RPMI7951 (cell line): Measurements from ENCODE around the gene HHIPL1. TPM values are rescaled to one million over a fixed set of nuclear protein-coding genes. Genes with fewer than 3 reads are reported as not detected.
"Not testable (repeated sequence)": the region's sequence is repeated elsewhere in the genome, so short reads cannot be mapped to it uniquely, and the experiment has no call there.

ENCODE experiments used
- DNase-seq: peaks from one replicate; pipeline ENCODE4 v3.0.0-alpha.2; 2012; ENCODE audit warnings: low read depth
- total RNA-seq: library from RNA; depleted of rRNA; stranded (reverse); fragments of >200 nt; shearing (Covaris generic); gene quantifications from 2 replicates; pipeline ENCODE4 v1.2.3, GENCODE V29; 2014

The HHIPL1 gene
- total RNA-seq, 1 experiment from 2014 or later = 0.24 TPM

DNA sequence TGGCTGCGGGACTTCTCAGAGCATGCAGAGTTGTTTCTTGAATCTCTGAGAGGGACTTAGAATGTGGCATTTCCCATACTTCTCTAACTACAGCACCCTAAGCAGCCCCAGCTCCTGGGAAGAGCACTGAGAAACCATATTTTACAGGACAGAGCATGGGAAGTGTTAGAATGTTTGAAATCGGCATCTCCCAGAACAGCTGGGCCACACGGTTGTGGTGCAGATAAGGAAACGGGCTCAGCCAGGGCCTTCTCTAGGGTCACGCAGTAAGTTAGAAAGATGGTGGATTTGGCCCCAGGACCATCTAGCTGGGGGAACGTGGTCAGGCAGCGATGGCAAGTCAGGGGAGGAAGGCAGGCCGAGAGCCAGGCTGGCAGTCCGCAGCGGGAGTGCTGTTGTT, 10.5 kb upstream of the HHIPL1 start:
- no peak for DNase-seq

DNA sequence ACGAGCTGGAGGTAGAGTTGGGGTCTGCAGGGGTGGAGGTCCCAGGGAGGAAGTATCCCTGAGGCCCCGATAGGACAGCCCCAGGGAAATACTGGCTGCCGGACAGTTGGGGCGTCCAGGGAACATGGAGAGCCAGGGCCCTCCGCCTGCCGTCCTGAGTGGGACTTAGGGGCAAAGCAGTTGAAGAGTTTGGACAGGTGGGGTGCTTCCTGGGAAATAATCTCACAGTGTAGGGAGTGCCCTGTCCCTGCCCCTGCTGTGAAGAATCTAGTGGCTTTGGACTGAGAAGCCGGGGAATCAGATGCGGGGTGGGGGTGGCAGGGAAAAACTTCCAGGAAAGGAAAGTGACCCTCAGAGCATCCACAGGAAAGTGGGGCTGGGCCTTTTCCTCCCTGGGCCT, 9.8 kb upstream of the HHIPL1 start:
- DNase-seq = no peak

DNA sequence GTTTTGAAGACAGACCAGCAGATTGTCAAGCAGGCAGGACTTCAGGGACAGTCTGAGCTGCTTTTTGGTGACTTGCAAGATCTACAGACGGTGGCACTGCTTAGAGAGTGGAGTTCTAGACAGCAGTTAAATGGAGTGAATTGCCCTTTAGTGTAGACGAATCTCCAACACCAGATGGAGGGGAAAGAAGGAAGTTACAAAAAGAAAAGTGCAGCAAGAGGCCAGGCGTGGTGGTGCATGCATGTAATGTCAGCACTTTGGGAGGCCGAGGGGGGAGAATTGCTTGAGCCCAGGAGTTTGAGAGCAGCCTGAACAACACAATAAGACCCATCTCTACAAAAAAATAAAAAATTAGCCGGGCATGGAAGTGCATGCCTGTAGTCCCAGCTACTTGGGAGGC, 8.4 kb upstream of the HHIPL1 start:
- no peak for DNase-seq

DNA sequence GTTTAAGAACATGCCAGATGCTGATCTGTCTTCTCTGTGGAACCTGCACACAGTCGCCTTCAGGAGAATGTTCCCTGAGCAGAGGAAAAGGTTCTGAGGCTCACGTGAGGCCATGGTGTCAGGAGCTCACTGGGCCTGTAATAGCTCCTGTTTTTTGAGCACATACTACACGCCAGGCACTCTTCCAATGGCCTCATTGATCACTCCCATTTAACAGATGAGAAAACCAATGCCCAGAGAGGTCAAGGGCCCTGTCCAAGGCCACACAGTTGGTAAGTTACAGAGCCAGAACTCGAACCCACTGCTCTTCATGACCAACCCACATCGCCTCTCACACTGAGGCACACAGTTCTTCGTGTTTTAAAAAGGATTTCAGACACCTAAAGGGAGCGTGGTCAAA, 7.3 kb upstream of the HHIPL1 start:
- no peak for DNase-seq

DNA sequence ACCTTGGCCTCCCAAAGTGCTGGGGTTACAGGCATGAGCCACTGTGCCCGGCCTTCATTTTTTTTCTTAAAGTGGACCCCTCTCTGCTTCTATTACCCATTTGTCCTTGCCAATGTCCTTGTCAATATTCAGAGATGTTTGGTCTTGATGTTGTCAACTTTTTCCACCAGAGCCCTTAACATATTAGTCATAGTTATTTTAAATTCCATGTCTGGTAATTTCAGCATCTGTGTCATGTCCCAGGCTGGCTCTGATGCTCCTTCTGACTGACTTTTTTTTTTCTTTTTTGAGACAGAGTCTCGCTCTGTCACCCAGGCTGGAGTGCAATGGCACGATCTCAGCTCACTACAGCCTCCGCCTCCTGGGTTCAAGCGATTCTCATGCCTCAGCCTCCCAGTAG, 2.2 kb upstream of the HHIPL1 start:
- not testable (repeated sequence) for DNase-seq

DNA sequence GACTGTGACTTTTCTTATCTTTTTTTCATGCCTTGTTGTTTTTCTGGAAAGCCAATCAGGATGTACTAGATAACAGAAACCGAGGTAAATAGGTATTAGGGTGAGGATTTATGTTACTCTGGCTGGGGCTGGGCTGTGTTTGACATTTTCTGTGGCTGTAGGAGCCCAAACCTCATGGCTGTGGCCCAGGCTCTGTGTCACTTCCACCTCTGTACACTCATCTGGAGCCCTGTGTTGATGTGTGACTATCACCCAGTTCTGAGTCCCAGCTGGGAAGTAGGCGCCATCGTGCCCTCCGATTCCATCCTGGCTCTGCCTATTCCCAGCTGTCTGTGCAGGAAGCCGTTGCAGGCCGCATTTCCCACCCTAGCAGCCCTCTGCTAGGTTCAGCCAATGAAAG, 1.6 kb upstream of the HHIPL1 start:
- no peak for DNase-seq

DNA sequence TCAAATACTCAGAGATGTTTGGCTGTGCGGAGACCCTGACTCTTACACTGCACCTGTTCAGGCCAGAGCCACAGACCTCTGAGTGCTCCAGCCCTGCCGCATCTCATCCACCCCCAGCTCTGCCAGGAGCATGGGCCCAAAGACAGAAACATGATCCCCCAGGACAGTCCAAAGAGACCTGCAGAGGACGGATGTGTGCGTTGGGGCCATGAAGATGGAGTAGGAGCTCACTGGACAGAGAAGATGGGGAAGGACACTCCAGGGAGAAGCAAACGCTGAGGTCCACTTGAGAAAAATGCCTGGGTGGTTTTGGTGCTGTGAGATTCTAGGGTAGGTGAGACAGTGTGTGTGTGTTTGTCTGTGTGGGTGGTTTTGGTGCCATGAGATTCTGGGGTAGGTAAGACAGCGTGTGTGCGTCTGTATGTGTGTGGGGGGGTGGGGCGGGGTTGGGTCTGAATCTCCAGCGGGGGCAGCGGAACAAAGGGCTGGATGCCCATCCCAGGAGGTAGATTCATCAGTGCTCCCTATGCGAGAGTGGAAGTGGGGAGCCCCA, 818 bp upstream of the HHIPL1 start:
- no peak for DNase-seq

DNA sequence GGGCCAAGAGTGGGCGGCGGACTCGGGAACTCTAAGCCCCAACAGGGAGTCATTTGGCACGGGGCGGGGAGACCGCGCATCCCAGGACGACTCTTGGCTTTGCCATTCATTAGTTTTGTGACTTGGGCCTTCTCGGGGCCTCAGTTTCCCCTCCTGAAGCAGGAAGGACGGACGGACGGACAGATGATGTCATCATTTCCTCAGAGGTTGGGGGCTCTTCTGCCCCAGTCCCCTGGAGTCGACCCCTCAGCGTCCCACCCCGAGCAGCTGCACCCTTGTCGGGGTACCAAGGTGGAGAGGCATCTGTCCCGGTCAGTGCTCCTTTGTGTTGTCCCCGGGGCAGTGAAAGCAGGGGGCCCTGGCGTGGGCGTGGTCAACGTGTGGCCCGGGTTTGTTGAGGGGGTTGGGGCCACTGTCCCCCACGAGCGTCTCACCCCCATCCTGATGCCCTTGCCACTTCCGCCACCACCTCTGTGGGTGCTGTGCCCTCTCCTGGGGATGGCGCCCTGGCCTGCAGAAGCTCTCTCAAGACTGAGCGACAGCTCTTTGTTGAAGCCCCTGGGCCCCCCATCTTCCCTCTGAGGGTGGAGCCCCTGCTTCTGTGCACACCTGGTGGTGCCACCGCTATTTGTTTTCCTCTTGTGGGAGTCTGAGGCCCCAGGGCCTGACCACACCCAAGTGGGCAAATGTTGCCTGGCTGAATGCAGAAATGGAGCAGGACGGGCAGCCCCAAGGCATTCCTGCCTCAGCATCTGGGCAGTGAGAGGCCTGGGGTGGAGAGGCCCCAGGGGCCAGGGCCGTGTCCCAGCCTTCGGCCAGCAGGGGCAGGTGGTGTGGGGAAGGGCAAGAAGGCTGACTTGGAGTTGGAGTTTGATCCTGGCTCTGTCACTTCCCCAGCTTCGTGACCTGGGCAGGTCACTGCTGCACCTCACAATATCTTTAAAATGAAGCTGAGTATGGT, 896 bp downstream of the HHIPL1 start:
- DNase-seq = no peak

DNA sequence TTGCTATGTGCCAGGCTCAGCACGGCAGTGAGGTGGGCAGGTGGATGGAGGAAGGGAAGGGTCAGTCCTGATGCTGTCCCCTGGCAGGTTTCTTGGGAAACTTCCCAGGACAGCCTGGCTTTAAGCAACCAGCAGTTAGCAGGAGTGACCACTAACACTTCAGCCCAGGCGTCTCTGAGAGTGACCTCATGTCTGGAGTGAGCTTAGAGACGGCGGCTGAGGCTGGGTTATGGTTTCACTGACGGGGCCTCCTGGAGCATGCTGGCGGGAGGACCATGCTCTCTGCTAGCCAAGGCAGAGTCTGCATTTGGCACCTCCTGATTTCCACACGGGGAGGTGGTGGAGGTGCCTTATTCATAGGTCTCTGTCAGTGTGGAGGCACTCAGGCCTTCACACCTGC, 2.5 kb downstream of the HHIPL1 start:
- DNase-seq = no peak

DNA sequence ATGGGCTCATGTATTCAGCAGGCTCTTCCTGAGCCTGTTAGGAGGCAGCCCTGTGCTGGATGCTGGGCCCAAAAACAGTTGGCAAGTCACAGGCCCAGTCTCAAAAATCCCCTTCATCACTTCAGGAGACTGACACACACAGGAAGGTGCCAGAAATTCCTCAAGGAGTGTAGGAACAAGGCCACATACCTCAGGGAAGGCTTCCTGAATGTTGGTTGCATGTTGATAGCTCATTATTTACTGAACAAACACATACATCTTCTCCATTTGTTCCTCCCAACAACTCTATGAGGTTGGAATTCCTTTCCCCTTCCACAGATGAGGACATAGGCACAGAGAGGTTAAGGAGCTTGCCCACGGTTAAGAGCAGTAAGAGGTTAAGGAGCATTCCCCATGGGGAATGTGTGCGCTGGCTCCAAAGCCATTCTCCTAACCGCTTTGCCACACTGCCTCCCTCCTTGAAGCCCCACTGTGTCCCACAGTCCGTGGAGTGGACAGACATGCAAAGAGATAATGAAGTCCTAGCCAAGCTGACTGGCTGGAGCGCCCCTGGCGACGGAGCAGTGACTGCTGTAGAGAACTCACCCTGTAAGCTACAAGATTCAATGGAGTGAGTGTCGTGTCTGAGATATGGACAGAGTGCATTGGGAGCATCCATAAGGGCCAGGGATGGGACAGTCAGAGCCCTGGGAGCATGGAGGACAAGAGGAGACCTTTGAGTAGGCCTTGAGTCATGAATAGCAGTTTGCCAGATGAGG, 3.3 kb downstream of the HHIPL1 start:
- no peak for DNase-seq

DNA sequence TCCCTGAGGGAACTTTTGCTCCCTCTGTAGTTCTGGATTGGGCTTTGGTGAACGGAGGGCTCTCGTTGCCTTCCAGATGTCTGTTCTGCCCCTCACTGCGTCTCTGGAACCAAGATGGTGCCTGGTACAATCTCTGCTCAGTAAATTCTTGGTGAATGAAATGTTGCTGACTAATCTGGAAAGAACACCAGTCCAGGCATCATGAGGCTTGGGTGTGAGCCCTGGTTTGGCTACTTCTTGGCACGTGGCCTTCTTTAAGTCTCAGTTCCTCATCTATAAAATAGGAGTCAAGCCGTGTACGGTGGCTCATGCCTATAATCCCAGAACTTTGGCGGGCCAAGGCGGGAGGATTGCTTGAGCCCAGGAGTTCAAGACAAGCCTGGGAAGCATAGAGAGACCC, 4.3 kb downstream of the HHIPL1 start:
- DNase-seq = peak; percentile 10

DNA sequence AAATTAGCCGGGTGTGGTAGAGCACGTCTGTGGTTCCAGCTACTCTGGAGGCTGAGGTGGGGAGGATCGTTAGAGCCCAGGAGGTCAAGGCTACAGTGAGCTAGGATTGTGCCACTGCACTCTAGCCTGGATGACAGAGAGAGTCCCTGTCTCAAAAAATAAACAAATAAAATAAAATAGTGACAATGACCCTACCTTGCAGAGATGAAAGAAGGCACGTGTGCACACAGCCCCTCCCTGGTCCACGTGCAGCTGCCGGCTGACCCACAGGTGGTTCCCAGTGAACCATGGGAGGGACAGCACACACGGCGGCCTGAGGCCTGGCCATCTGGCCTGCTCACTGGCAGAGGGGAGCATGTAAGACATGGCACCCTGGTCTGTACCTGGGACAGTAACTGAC, 4.7 kb downstream of the HHIPL1 start:
- no peak for DNase-seq

DNA sequence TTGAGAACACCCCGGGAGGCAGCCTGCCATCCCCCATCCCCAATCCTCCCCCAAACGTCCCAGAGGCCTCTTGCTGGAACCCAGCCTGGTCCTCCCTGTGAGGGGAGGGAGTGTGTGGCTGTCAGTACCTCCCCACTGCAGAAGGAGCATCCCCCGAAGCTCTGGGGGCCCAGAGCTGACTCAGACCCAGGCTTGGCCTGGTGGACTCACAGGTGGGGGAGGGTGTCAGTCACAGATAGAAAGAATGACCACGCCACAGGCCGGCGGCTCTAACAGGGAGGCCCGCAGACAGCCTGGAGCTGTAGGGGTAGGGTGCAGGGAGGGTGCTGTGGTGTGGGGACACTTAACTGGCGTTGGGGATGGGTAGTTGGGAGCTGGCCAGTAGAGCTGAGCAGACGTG, 5.3 kb downstream of the HHIPL1 start:
- DNase-seq = no peak

DNA sequence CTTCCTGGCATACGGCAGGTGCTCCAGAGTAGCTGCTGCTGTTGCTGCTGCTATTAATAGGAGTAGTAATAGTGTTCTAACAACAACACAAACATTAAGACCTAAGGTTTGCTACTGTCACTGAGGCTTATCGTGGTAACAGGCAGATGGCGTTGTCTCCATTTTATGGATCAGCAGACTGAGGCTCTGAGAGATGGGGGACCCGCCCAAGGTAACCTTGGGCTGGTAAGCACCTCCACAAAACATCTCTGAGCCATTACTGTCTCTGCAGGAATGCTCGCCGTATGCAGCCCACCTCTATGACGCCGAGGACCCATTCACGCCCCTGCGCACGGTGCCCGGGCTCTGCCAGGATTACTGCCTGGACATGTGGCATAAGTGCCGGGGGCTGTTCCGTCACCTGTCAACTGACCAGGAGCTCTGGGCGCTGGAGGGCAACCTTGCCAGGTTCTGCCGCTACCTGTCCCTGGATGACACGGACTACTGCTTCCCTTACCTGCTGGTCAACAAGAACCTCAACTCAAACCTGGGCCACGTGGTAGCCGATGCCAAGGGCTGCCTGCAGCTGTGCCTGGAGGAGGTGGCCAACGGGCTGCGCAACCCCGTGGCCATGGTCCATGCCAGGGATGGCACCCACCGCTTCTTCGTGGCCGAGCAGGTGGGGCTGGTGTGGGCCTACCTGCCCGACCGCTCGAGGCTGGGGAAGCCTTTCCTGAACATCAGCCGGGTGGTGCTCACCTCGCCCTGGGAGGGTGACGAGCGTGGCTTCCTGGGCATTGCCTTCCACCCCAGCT, 7.2 kb downstream of the HHIPL1 start:
- DNase-seq = no peak

DNA sequence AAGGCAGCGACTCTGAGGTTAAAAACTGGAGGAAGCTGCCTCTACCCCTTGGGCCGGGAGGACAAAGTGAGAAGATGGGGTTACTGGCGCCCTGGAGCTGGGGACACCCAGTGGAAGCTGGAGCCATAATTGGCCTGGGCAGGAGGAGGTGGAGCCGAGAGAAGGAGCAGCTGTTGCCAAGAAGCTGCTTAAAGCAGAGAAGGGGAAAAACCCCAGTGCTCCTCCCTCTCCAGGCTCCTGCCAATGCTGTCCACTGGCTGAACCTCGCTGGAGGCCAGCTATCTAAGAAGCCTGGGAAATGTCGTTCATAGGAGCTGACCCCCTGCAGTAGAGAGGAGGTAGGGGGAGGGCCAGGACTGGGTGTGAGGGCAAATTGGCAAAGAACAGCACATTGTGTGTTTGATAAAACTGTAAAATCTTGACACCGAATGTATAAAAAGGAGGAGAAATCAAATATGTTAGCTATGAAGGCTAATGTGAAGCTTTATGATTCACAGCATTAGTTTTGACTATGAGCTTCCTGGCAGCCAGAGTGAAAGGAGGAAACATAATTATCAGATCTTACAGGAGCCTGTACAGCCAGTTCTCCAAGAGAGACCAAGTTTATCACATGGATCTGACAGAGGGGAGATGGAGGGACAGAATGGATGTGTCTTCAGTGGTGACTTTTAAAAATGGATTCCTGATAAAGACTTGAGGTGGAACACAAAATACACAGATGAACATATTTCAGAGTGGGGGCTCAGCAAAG, 9.5 kb downstream of the HHIPL1 start:
- DNase-seq = peak; percentile 57

DNA sequence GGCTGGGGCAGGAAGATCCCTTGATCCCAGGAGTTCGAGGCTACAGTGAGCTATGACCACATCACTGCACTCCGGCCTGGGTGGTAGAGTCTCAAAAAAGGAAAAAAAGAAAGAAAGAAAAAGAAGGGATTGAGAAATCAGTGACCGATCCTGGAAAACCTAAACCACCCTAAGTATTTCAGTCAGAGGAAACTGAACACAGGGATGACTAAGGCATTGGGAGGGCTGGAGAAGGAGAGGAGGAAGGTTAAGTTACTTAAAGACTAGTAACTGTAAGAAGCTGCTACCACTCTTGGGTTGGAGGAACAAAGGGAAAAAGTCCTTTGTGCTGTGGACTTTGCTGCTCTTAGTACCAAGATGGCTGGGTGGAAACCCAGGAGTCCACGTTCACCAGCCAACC, 10.6 kb downstream of the HHIPL1 start:
- DNase-seq = no peak

DNA sequence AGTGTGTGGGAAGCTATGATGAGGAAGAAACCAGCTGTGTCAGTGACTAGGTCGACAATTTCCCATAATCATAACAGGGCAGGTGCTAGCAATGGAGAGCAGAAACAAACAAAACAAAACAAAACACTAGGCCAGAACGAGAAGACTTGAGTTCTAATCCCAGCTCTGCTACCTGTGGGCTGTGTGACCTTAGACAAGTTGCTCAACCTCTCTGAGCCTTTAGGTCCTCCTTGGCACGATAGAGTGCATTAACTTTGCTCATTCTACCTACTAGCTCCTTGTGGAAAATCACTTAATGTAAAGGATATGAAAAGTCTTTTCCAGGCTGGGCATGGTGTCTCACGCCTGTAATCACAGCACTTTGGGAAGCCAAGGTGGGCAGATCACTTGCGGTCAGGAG, 11.2 kb downstream of the HHIPL1 start:
- no peak for DNase-seq

DNA sequence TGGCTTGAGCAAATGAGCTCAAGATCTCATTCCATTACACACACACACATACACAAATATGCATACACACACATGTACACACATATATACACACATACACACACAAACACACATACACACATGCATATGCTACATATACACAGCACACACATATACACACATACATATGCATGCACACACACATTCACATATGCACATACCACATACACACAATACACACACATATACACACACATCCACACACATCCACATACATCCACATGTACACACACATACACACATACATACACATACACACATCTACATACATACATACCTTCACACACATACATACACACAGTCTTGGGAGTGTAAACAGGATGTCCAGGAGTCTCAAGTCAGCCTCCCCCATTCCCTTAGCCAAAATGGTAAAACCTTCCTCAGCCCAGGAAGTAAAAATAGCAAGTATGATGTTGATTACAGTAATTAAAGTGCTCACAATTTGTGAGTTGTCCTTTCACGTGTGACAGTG, 12.8 kb downstream of the HHIPL1 start:
- no peak for DNase-seq

DNA sequence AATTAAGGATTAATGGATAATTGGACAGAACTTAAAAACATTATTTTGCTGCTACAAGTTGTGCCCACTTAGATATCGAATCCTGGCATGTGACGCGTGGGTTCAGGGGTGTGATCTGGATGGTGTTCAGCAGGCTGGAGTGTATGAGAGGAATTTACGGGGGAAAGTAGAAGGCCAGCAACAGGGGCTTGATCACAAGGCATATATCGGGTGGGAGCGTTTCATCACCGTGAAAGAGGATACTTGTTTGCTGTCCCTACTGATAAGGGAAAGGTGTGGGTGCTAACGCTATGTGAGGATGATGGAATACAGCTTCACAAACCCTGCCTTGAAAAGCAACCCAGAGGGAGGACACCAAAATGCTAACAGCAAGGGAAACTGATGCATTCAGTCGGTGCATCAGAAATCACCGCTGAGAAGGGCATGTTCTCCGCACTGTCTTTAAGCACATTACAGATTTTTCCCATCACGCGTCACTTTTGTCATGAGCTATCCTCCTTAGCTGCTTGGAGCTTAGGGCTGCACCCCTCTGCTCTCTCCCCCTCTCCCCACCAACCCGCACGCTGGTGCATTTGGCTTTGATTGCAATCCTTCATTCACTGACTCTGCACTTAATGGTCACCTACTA, 13.4 kb downstream of the HHIPL1 start:
- DNase-seq = no peak

DNA sequence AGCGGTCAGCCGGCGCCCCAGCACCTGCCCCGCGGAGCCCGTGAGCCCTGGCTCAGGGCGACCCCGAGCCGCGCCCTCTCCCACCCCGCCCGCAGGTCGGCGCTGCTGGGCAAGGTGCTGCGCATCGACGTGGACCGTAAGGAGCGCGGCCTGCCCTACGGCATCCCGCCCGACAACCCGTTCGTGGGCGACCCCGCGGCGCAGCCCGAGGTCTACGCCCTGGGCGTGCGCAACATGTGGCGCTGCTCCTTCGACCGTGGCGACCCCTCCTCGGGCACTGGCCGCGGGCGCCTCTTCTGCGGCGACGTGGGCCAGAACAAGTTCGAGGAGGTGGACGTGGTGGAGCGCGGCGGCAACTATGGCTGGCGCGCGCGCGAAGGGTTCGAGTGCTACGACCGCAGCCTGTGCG, 14.4 kb downstream of the HHIPL1 start:
- no peak for DNase-seq
